NOMO-1 treated with DMSO at 0.1 percent for 48 hours (cell line): ENCODE measurements around the gene TRDN.
"Not testable (repeated sequence)": the region's sequence is repeated elsewhere in the genome, so short reads cannot be mapped to it uniquely, and the experiment has no call there.

Experiments used
- DNase-seq: peaks from one replicate; lab custom pipeline; 2025; ENCODE audit not compliant: unreplicated experiment; lab: John Stamatoyannopoulos, UW

The TRDN gene

GRCh38 chr6:123565529-123565928 is 71.2 kb downstream of the TRDN start:
- DNase-seq = no peak

DNA sequence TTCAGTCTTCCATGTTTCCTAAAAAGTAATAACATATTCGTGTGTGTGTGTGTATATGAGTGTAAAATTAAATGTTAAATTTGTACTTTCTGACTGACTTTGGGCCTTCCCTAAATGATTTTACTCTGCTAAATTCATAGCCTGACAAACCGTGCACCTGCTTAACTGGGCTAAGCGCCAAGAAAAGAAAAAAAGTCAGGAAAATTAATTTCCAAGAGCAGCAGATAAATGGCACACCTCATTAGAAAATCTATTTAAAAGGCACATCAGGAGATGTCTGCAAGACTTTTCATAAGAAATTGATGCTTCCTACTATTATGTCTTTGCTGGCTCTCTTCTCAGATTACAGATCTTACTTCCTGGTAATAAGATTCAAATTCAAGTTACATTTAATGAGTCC is 72.4 kb downstream of the TRDN start:
- DNase-seq = no peak

DNA sequence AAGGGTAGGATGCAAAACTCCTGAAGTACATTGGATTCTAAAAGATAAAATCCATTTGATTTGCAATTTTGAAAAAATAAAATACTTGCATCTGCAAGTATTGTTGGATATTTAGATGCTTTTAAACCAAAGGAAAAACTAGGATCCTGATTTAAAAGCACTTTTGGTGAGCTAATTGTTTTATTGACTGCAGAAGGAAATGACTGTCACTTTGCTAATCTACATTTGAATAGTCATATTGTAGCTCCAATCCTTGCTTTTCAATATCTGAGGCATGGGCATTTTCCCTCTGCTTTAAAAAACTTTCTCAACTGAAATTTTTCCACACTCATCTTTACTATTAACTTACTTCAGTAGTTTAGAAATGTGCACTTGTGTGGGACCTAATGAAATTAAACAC is 74.1 kb downstream of the TRDN start:
- DNase-seq = no peak

DNA sequence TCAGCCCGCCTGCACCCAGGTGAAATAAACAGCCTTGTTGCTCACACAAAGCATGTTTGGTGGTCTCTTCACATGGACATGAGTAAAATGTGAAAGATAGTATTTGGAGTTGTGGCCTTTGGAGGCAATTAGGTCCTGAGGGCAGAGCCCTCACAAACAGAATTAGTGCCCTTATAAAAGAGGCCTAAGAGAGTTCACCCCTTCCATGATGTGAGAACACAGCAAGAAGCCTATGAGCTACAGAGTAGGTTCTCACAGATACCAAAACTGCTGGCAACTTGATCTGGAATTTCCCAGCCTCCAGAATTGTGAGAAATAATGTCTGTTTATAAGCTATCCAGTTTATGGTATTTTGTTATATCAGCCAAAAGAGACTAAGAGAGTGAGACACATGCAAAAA is 74.5 kb downstream of the TRDN start:
- DNase-seq = no peak

- DNase-seq = not testable (repeated sequence)
Observed at GRCh38 chr6:123559816-123560215, 76.9 kb downstream of the TRDN start.

DNA sequence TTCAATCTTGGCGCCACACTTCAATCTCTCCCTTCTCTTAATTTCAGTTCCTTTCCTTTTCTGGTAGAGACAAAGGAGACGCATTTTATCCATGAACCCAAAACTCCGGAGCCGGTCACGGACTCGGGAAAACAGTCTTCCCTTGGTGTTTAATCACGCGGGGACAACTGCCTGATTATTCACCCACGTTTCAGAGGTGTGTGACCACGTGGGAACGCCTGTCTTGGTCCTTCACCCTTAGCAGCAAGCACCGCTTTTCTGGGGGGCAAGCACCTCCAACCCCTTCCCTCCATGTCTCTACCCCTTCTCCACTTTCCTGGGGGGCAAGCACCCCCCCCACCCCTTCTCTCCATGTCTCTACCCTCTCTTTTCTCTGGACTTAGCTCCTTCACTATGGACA is 79.3 kb downstream of the TRDN start:
- DNase-seq = not testable (repeated sequence)

DNA sequence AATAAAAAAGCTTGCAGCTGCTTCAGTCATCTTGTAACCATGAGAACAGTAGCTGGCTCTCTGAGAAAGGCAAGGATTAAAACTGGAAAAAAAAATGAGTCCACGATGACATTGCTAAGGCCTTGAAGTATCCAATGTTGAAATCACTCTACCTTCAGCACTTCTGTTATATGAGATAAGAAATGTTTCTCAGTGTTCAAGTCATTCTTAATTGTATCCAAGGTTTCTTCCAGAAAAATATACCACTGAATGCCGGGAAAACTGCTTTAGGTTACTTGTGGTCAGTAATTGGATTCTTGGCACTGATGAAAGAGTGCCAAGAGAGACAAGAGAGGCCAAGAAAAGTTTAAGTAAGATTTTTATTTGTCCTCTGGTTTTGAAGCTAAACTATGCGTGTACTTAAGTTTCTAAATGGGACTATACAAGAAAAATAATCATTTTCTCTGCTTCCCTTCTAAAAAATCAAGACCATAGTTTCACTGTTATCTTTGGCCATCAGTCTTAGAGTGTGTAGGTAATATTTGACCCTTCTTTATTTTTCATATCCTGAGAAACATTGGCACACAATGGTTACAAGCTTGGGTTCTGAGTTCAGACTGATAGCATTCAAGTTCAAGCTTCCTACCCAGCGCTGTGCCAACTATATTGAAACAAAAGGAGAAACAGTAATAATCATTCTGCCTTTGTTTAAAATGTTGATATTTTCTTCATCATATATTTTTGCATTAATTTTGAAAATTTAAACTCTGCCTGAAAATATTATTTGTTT is 84.6 kb downstream of the TRDN start:
- no peak for DNase-seq

DNA sequence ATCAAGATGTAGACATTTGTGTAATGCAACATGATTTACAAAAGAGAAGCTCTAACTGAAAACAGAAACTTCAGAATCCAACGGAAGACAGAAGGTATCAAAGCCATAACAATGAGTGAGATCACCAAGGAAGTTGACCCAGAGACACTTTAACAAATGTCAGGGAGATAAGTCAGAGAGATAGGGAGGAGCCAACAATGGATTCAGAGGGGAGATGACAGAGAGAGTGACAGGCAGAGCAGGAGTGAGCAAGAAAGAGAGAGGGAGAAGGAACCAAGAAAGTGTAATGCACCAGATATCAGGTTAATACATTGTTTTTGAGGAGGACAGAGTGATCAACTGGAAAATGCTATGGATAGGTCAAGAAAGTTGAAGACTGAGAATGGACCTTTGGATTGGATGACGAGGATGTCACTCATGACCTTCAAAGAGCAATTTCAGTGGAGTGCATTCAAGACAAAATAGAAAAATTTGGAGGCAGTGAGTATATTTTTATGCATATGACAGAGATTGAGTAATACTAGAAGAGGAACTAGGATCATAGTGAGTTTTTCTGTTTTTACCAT is 86.6 kb downstream of the TRDN start:
- DNase-seq = peak; percentile 45

DNA sequence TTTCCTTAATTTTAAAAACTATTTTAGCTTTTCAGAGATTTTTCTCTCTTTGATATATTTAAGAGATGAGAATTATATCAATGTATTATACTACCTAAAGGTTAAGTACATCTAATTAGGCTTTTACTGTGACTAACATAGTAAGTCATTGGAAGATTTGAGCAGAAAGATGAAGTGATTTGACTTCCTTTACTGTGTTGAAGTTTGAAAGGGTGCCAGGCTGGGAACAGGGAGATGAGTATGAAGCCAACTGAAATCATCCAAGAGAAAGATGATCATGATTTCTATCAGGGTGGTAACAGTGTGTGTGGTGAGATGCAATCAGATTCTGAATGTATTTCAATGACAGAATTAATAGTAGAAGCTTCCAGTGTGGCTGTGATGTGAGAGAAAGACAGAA is 87.3 kb downstream of the TRDN start:
- DNase-seq = no peak

DNA sequence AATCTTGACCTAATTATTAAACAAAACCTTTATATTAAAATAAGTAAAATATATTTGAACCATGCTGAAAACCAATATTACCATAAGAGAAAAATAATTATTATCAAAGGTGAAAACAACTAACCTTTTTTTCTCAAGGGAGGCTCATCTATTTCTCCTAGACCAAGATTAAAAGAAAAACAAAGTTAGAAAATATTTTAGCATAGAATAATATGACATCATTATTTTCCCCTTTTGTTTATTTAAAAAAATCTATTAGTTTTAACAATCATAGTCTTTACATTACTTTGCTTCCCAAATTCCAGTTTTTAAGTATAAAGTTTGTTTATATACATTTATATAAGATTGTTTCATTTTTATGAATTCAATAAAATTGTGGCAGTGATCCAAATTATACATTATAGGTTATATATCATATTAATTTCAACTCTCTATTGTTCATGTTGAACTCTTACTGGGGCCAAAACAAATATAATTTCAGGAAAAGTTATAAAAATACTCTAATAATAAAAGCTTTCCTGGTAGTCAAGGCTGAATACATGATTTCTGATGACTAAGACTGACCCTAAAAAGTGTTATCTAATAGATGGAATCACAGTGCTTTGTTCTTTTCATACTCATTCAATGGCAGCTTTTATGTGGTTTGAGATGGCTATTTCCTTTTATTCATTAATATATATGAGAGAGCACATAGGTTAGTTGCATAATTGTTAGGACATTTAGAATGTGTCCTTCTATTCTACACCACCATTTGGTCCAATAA is 89.4 kb downstream of the TRDN start:
- DNase-seq = no peak

DNA sequence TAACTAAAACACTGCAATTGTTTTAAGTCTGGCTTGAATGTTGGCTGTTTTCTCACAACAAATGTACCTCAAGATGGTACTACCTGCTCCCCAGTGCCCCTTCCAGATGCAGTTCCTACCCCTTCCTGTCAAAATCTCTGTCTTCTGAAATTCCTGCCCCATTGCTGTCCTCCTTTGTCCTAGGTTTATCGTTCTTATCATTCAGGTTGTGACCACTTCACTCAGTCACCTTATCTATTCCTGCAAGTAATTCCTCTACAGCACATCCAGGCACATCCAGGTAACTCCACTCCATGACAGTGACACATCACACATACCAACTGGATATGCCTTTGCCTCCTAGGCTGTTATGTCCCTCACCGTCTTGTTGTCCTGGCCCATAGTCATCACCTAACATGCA is 90.2 kb downstream of the TRDN start:
- DNase-seq = no peak

DNA sequence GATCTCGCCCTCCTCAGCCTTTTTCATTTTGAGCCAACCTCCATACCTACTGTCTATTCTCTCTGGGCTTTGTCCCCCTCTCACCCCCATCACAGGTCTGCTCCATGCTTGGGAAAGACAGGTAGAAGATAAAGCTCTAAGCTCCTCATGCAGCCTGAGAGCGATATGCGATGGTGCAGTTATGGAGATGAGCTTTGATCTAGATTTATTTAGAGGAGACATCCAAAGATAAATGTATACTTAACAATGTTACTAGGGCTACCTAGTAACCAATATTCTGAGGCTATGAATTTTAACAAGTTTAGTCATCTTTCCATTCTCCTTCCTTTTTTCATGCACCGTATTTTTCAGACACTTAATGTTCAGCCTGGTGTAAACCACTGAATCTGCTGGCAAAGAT is 95.3 kb downstream of the TRDN start:
- DNase-seq = no peak

DNA sequence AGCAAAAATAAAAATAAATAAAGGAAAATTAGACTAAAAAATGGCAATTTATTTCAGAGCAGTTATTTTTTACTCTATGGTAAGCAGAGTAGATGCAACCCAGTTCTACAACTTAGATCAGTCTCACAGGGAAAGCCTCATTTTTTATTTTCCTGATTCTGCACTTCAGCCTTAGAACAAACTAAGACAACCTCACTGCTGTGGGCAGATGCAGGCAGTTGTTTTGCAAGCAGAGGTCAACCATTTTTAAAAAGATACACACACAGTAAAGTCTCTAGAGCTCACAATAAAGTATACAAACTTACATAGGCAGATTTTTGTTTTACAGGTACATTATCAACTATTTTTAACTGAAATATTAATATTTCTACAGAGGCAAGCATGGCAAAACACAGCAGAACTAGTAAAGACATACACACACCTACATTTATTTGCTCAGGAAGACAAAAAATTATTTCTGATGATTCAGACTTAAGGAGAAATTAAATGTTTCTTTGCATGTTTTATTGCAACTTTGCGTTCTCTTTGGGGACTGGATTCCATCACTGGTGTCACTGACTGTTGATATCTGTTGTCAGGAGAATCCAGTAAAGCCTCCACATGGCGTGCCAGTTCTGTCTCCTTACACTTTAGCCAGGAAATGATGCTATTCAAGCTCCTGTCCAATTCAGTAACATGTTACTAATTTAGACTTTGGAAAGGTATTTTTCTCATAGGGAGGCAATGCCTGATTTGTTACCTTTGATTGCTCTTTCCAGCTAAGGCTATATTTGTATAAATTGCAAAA is 102.7 kb downstream of the TRDN start:
- no peak for DNase-seq

DNA sequence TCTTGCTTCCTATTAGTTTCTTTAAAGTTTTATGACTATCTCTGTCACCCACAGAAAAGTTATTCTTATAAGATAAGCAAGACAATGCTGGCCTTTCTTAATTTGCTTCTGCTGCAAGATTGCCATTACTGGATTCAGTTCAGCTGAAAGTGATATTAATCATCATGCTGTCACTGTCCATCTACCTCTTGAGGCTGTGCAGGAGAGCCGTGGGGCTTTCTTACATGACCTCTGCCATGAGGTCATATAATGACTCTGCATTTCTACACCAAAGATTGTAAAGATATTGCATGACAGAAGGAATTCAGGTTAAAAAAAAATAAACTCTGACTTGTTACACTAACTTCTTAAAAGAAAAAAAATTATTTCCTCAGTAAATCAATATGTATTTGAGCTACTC is 106.9 kb downstream of the TRDN start:
- no peak for DNase-seq

- no peak for DNase-seq
Observed at GRCh38 chr6:123529058-123529457, 107.7 kb downstream of the TRDN start.

- DNase-seq = no peak
Observed at GRCh38 chr6:123527406-123527805, 109.3 kb downstream of the TRDN start.

DNA sequence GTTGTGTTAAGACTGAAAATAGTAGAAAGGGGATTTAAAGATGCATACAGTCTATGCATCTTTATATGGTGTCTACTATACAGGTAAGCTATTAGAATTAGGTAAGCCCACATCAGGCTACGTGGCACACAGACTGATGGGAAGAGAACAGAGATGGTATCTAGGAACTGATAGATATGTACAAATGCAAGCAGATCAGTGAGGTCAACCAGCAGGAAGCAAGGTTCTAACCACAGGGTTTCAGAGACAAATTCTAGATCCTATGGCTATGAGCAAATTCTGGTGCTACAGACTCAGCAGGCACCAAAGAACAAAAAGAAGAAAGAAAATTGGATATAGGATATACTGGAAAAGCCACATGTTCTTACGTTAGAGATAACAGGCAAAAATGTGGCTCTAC is 110.6 kb downstream of the TRDN start:
- DNase-seq = no peak

DNA sequence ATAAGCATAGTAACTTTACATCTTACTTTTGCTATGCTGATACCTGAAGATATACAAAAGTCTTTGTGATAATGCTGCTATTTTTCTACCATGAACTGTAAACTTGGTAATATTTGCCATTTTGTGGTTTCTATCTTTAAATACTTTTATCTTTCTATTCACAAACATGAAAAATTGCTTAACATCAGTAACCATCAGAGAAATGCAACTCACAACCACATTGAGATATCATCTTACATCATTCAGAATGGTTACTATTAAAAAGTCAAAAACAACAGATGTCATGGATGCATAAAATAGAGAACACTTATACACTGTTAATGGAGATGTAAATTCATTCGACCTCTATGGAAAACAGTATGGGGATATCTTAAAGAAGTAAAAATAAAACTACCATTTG is 112.0 kb downstream of the TRDN start:
- no peak for DNase-seq

DNA sequence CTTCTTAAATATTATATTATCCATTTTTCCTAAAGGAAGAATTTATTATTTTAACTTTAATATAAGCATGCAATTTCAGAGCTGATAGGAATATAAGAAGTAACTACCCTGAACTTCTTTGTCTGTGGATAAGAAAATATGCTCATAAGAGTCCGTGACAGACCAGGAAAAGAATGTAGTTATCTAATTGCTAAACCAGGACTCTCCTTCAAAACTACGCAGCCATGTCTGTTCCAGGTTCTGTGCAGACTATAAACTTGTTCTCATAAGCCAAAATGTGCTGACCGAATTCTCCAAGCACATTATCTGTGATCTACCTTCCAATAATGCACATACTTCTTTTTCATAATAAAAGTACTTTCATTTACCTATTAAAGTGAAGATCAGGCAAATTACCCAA is 116.5 kb downstream of the TRDN start:
- DNase-seq = no peak

GRCh38 chr6:123519189-123519505 is 117.6 kb downstream of the TRDN start:
- no peak for DNase-seq

- no peak for DNase-seq
Observed at GRCh38 chr6:123518441-123519188, 118.1 kb downstream of the TRDN start.
